ENCODE results near the gene MTIF3.
"Not testable (repeated sequence)": the region's sequence is repeated elsewhere in the genome, so short reads cannot be mapped to it uniquely, and the experiment has no call there.

MTIF3 gene

GRCh38 chr13:27408074-27408473 lies 42.3 kb downstream of the MTIF3 start:
- DNase-seq = peak; percentile 15

- DNase-seq = peak; percentile 76
Observed at GRCh38 chr13:27406178-27406939, 44.0 kb downstream of the MTIF3 start.

- no peak for DNase-seq
Observed at GRCh38 chr13:27405546-27406134, 44.7 kb downstream of the MTIF3 start.

GRCh38 chr13:27404680-27405079 lies 45.7 kb downstream of the MTIF3 start:
- DNase-seq = no peak

GRCh38 chr13:27403727-27404385 lies 46.5 kb downstream of the MTIF3 start:
- DNase-seq = no peak

- no peak for DNase-seq
Observed at GRCh38 chr13:27403203-27403678, 47.1 kb downstream of the MTIF3 start.

- DNase-seq = no peak
Observed at GRCh38 chr13:27401210-27401609, 49.2 kb downstream of the MTIF3 start.

GRCh38 chr13:27400405-27400804 lies 50.0 kb downstream of the MTIF3 start:
- not testable (repeated sequence) for DNase-seq

- no peak for DNase-seq
Observed at GRCh38 chr13:27398360-27398759, 52.0 kb downstream of the MTIF3 start.

GRCh38 chr13:27396252-27396846 lies 54.0 kb downstream of the MTIF3 start:
- no peak for DNase-seq

GRCh38 chr13:27395007-27395510 lies 55.3 kb downstream of the MTIF3 start:
- DNase-seq = peak; percentile 84

GRCh38 chr13:27393101-27393500 lies 57.3 kb downstream of the MTIF3 start:
- no peak for DNase-seq

- peak; percentile 15 for DNase-seq
Observed at GRCh38 chr13:27391471-27391870, 58.9 kb downstream of the MTIF3 start.

GRCh38 chr13:27389891-27390290 lies 60.5 kb downstream of the MTIF3 start:
- no peak for DNase-seq

- DNase-seq = no peak
Observed at GRCh38 chr13:27388241-27388640, 62.1 kb downstream of the MTIF3 start.

Data from NCI-H82 (cell line).